NCI-H2029 treated with DMSO at 0.1 percent for 48 hours (cell line): ENCODE results near the gene CACNA1C.

Source experiments
- DNase-seq: peaks from one replicate; lab custom pipeline; 2025; lab: John Stamatoyannopoulos, UW

CACNA1C gene

DNA sequence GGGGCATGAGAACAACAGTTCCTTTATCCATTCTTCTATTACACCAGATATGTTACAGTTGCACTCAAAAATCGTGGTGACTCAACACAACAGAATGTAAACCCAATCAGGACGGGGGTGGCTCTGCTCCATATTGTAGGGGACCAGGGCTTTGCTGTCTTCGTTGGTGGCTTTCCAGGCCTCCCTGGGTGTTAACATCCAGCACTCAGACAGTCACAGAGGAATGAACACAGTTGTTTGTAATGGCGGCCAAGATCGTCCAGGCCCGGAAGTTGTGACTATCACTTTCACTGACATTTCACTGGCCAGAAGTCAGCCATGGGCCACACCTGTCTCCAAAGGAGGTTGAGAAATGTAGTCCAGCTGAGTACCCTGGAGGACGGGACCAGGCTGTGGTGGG lies 204.1 kb downstream of the CACNA1C start:
- no peak for DNase-seq

DNA sequence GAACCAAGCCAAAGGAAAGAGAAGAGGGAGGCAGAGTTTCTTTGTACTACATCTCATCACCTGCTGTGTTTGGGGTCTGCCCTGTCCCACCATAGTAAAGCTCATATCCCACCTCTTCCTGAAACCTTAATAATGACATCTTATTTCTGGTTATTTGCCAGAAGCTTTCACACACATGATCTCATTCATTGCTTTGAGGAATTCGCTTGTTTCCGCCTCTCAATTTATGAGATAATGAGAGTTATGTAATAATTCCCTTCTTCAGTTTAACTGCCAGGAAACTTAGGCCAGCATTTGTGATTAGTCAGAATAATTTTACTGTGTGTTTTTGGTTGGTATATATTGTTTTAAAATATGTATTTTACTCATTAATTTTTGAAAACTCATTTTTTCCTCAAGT lies 205.2 kb downstream of the CACNA1C start:
- no peak for DNase-seq

DNA sequence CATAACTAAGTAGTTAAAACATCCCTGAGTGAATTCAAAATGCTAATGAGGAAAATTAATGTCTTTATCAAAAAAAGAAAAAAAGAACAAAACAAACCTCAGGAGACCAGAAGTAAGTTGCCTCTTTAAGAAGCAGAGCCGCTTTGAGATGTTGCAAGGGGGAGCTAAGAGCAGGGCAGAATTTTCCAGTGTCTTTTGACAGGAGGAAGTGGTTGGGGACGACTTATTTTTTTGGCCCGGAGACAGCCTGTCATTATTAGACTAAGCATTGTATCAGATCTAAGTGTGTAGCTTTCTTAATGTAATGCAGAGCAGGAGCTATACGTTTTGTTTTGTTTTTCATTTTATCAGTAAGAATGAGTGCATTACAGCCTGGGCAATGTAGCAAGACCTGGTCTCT lies 206.6 kb downstream of the CACNA1C start:
- DNase-seq: no peak

DNA sequence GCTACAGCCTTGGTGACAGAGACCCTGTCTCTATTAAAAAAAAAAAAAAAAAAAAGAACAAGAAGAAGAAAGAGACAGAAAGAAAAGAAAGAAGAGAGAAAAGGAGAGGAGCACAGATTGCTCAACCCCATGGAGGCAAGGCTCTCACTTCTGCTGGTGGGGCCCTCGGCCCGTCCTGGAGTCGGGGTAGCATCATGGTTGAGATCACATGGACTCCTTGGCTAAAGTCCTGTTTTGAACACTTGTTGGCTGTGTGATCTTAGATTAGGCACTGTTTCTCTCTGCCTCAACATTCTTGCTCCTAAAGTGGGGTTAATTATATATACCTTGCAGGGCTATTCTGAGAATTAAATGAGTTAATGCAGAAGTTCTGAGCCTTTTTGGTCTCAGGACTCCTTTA lies 207.7 kb downstream of the CACNA1C start:
- DNase-seq: no peak

DNA sequence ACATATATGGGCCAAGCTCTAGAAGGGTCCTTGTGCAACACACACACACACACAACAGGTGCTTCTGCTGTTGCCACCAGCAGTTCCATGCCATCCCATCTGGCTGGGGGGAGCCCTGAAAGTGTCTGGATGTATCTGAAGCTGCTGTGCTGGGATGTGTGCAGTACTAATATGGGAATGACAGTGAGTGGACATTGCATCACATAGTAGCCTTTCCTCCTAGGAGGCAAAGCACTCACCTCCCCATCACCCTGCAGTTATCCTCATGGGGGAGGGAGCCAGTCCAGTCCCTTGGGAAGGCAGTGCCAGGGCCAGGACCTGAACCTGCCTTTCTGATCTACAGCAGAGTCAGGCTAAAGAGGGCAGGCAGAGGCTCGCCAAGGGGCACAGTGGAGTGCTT lies 208.9 kb downstream of the CACNA1C start:
- DNase-seq: no peak

DNA sequence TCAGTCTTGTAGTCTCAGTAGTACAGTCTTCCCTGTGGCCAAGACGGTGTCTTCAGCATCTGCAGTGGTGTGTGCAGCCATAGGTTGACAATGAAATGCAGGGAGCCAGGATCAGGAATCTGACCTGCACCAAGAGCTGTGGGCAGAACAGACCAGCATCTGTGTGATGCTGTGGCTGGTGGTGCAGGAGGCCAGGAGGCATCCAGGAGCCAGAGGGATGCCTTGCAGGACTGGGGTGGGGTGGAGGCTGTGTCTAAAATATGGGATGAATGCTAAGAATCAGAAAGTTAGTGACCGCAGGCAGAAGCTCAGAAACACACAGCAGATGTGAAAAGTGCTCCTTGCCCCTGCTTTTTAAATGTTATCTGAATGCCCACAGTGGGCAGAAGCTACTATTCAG lies 209.7 kb downstream of the CACNA1C start:
- DNase-seq: no peak

DNA sequence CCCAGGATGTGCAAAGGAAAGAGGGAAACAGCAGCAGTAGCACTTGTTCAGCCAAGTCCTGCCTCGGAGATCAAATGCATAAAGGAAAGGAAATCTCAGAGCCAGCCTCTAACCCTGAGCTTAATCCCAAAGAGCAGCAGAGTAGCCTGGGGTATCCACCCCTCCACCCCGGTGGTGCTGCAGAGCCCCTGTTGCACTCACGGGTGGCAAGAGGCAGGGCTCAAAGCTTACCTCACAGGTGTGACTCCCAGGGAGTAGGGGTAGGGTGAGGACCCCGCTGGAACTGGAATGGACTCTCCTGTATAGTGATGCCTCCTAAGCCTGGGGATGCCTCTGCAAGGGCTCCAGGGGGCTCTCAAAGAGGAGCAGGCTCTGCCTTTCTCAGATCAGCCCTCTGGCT lies 211.1 kb downstream of the CACNA1C start:
- DNase-seq: no peak

DNA sequence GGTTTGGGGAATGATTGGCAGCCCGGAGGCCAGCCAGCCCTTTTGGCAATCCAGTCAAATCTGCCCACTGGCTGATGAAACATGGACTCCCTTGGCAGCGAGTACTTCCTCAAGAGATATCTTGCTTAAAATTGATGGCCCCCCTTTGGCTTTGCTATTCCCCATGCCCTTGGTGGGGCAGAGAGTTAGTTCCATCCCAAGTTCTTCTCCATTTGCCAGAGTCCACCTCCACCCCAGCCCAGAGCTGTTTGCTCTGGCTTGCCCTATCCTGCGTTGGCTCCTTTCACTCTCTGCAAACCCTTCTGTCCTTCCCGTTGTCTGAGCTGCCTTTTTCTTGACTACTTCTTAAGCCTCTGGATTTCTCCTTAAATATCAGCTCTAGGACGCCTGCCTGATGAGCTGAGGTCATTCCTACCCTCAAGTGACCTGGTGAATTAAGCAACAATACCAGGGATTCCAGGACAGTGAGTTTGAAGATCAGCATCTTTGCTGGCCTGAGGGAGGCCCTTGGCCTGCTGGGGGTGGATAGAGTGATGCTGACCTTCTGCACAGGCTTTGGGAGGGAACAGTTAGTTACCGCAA lies 212.0 kb downstream of the CACNA1C start:
- DNase-seq: no peak

DNA sequence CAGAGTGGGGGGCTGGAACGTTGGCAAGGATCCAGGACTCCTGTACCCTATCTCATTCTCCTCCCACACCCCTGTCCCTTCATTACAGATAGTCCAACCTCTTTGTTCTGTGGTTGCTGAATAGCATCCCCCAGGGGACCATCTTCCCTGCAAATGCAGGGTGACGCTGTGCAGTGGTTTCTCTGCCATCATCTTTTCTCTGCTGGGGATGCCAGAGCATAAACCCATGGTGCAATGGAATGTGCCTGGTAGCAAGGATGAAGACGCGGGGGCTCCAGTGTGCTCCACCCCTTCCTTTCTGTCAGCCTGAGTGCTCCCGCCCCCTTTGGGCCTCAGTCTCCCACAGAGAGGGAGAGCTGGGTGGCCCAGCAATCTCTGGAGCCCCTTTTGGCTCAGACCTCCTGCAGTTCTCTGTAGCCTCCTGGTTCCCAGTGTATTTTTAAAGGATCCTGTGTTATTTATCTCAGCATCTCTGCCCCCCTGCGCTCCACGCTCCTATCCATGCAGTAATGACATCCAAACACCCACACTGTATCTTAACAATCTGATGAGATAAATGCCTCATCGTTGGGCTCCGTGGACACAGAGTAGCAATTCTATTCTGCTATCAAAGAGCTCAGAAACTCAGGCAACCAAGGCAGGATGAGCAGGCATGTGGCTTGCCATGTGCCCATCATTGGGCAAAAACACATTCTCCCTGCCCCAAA lies 212.8 kb downstream of the CACNA1C start:
- DNase-seq: no peak

DNA sequence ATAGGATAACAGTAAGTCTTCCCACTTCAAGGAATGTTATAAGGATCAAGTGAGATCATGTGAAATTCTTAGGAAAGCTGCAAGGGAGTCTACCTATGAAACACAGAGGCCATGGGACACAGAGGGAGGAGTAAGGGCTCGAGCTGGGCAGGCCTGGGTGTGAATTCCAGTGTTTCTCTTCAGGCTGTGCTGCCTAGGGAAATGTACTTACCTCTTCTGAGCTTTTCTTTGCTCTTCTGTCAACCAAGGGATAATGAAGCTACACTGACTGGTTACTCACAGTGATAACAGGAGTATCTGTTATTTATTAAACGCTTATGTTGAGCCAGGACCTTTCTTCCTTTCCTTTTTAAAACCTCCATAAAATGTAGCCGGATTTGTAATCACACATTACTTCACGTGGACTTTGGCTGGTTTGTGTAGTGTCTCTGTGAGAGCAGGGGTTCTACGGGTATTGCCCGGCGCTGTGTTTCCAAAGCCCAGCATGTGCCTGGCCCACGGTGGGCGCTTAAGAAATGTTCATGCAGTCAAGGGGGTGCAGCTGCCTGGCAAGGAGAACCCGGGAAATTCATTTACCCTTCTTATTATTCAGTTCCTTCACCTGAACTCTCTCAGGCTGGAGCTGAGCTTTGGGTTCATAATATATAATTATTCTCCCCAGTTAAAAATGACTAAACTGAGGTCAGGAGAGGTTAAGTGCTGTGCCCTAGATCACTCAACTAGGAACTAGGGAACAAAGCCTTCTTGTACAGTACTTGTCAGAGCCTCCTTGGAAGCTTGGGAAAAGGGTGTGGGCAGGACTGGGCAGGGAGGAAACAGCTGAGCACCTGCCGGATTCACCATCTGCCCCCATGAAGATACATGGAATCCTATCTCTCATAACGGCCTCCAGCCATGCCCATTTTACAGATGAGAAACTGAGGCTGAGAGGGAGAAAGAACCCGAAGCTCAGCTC lies 214.2 kb downstream of the CACNA1C start:
- DNase-seq: no peak

DNA sequence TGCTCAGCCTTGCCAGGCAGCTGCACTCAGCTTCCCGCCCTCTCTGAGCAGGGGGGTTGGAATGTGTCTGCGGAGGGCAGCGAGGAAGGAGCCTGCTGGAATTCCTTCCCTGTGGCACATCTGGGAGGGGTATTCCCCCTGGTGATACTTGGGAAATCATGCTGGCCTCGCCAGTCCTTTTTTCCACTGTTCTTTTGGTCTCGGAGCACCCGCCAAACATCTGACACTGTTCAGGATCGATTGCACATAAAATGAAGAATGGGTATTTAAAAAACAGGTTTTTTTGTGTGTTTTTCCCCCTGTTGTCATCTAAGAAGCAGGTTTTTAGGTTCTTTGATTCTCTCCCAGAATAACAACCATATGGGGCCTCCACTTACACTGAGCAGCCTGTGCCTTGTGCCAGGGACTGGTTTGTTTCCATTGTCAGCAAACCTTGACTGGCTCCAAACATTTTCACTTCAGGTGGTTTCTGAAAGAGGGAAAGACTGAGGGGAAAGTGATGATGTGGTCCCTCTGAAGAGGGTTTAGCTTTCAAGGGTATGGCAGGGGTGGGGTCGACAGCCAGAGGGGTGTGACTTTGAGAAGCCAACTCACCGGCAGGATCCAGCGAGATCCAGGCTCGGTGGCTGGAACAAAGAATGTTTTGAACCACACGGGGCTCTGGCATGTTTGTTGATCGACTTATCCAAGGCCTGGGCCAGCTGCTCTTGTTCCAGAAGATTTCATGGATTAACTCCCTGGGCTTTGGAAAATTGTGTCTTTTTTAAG lies 215.1 kb downstream of the CACNA1C start:
- DNase-seq: no peak

DNA sequence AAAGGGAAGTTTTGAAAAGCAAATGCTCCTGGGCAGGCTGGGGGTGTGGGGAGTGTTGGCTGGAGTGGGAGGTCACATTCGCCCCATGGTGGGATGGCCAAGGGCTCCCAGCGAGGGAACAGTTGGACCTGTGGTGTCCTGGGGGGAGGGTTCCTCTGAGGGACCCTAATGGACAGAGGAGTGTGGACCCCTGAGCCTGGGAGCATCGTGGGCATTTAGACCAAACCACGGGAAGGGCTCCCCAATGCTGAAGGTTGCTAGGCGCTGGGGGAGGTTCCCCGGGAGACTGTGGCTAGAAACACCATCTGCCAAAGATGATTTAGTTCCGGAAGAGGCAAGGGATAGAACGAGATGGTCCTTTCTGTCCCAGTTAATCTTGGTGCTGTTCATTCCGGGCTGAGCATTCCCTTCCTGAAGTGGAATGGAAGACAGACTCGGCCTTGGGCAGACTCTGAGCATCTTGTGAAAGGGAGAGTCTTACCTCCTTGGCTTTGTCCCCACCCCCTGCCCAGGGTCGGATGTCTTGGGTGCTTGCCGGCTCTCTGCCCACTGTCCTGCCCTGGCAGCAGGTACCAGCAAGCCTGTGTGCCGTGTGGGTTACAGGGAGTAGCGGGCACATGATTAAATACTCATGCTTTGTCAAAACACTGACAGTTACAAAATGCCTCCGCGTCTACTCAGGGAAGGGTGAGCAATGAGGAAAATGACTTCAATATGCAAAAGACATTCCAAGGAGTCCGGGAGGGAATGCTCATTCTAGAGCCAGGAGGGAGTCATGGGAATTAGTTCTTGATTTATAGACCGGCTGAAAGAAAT lies 215.9 kb downstream of the CACNA1C start:
- DNase-seq: no peak

DNA sequence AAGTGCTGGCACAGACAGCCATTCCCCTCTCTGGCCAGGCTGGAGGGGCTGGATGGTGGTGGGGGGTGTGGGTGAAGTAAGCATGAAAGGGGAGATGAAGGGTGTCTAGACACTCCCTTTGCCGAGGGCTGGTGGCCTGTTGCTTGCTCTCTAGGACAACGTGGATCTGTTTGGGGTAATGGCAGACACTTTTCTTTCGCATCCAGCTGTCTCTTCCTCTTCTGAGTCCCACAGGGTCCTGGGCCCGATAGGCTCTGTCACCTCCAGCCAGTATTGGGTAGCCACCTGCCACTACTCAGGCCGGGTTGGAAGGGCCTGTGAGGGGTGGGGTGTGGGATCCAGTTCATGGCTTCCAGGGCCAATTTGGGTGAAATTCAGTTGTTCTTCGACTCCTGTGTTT lies 218.1 kb downstream of the CACNA1C start:
- DNase-seq: no peak

DNA sequence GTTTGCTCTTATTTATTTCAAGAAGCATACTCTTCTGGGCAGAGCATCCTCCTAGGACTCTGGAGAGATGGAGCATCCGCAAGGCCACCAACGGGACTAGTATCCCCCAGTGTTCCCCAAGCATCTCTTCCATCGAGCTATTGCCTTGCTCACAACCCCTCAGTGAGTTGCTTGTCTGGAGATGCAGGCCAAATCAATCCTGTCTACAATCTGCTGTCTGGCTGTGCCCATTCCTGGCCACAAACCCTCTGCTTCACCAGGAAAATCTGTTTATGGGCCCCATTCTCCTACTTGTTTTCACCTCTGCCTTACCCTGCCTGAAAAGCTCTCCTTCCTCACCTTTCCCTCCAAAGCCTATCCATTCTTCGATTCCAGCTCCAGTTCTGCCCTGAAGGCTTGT lies 219.2 kb downstream of the CACNA1C start:
- DNase-seq: no peak

DNA sequence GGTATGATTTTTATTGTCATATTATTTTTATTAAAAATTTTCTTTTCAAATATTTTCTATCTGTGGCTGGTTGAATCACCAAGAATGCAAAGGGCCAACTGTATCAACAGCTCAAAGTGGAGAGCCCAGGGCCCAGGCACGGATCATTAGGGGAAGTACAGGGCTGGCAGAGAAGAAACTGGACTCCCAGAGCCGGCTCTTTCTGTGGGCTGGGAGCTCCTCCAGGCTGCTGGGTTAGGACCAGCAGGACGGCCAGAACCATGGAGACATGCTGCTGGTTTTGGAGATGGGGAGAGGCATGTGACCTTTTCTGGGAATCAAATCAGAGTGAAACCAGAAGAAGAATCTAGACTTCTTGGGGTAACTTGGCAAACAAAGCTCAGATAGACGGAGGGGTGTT lies 220.5 kb downstream of the CACNA1C start:
- DNase-seq: no peak

DNA sequence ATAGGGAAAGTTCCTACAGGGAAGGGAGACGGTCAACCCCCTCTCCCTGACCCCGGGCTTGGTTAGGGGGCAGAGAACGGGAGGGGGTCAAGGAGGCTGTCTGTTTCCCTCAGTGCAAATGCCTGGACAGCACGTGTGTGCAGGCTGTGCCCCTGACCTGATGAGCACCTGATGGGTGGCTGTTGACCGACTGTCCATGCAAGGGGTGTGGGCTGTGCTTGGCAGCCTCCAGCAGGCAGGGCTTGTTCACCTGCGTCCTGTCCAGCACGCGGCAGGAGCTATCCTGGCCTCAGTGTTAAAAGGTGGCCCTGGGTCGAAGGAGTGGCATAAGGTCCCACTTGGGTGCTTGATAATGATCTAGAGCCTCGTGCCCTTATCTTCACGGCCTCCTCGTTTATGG lies 221.0 kb downstream of the CACNA1C start:
- DNase-seq: no peak

DNA sequence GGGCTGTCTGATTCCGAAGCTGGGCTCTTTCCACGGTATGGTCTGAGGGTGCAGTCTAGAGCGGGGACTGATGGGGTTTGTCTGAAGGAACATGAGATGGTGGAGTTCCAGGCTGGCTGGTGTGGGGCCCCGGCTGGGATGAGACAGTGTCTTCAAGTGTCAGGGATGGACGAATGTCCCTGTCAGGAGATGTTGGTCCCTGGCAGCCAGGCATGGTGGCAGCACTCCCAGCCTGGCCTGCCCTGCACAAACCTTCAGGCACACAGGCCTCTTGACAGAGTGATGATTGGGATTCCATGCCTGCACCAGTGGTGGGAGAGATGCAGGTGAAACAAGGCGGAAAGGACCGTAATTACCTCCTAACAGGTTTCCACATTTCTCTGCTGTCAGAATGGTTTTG lies 221.9 kb downstream of the CACNA1C start:
- DNase-seq: no peak

DNA sequence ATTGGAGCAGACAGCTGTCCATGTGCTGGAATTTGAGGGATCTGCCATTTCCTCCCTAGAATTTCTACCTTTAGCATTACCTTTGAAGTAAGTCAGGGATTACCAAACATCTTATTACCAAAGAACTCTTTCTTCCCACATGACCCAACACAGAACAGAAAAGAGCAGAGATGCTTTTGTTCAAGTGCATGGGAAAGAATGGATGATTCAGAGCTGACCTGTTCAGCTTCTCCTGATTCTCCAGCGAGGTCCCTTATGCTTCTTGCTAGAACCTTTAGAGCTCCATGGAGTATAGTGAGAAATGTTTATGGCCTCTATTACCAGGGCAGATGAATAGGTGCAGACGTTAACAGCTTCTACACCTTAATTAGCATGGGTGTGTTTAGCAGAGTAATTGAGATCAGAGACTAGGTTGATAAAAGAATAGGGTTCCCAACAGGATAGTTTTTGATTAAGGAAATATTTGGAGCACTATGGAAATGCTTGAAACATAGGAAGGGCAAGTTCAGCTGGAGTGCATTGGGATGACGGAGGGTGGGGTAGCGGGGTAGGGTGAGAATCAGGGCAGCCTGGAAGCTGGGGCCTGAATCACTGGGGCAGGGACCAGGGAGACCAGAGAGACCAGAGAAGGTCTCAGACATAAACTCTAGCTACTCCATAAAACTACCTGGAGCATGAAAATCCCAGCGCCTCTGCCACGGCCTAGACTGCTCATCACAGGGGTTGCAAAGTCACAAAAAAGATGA lies 223.7 kb downstream of the CACNA1C start:
- DNase-seq: no peak

DNA sequence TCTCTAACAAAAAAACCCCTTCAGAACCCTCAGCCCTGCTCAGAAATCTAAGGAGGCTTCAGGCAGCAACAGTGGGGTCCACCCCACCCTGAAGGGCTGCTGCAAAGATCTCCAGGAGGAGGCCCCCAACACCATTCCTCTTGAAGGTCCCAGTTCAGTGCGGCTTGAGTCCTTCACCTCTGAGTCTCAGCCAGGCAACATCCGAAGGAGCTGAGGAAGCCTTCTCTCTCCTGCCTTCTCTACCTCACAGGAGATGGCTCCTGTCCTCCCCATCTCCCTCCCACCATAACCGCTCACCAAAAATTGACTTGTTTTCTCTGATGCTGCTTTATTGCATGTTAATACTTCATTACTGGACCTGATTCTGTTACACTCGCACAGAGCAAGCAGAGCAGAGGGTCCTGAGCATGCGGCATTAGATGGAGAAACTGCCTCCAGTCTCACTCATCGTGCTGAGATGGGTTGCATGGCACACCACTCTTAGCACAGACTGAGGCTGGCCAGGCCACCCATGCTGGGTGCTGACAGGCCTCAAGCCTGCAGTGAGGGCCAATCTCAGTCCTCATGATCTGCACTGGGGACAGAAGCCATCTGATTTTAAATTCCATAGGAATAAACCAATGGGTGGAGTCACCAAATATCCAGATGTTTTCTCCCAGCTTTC lies 224.8 kb downstream of the CACNA1C start:
- DNase-seq: no peak

DNA sequence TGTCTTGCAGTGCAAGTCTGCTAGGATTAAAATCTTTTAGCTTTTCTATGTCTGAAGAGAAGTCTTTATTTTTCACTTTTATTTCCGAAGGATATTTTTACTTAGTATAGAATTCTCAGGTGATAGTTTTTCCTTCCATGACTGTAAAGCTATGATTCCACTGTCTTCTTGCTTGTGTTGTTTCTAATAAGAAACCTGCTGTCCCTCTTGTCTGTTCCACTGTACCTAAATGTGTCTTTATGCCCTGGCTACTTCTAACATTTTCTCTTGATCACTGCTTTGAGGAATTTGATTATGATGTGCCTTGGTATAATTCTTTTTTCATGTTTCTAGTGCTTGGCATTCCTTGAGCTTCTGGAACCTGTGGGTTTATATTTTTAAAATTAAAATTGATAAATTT lies 228.7 kb downstream of the CACNA1C start:
- DNase-seq: no peak
